ENCODE measurements around the gene MLLT10.
A peak's percentile ranks its signal among the peaks of the same experiment; 100 is the strongest.

Gene MLLT10

GRCh38 chr10:21533467-21534279, at the start of gene MLLT10:
TSS of gene MLLT10 (plus strand) at chr10:21534232. CDS start at chr10:21534645, 413 bp downstream.
- peak; percentile 97 for DNase-seq (ENCODE audit: low spot score)

GRCh38 chr10:21487416-21488180, 46.4 kb upstream of the MLLT10 start:
- no peak for DNase-seq (ENCODE audit: low spot score)

- DNase-seq (ENCODE audit: low spot score): no peak
These were observed 45.6 kb upstream of the MLLT10 start for GRCh38 chr10:21488246-21488956.

- DNase-seq (ENCODE audit: low spot score): no peak
These were observed 45.0 kb upstream of the MLLT10 start for GRCh38 chr10:21488957-21489446.

GRCh38 chr10:21490028-21490710, 43.9 kb upstream of the MLLT10 start:
- DNase-seq (ENCODE audit: low spot score): no peak

GRCh38 chr10:21490711-21491105, 43.3 kb upstream of the MLLT10 start:
- DNase-seq (ENCODE audit: low spot score): no peak

GRCh38 chr10:21492421-21492820, 41.6 kb upstream of the MLLT10 start:
- DNase-seq (ENCODE audit: low spot score): no peak

GRCh38 chr10:21493784-21494183, 40.2 kb upstream of the MLLT10 start:
- DNase-seq (ENCODE audit: low spot score): no peak

- peak; percentile 73 for DNase-seq (ENCODE audit: low spot score)
These were observed 39.6 kb upstream of the MLLT10 start for GRCh38 chr10:21494191-21495001.

- DNase-seq (ENCODE audit: low spot score): no peak
These were observed 38.9 kb upstream of the MLLT10 start for GRCh38 chr10:21495002-21495751.

GRCh38 chr10:21495752-21496342, 38.2 kb upstream of the MLLT10 start:
- peak; percentile 94 for DNase-seq (ENCODE audit: low spot score)

GRCh38 chr10:21496343-21497176, 37.5 kb upstream of the MLLT10 start:
- peak; percentile 81 for DNase-seq (ENCODE audit: low spot score)

GRCh38 chr10:21497177-21497807, 36.7 kb upstream of the MLLT10 start:
- DNase-seq (ENCODE audit: low spot score): peak; percentile 79

- no peak for DNase-seq (ENCODE audit: low spot score)
These were observed 35.7 kb upstream of the MLLT10 start for GRCh38 chr10:21498377-21498776.

- DNase-seq (ENCODE audit: low spot score): no peak
These were observed 35.0 kb upstream of the MLLT10 start for GRCh38 chr10:21498986-21499385.

GRCh38 chr10:21499701-21500577, 34.1 kb upstream of the MLLT10 start:
- DNase-seq (ENCODE audit: low spot score): peak; percentile 87

- DNase-seq (ENCODE audit: low spot score): no peak
These were observed 33.5 kb upstream of the MLLT10 start for GRCh38 chr10:21500578-21500910.
